ENCODE data around the gene FAM24A.

Gene FAM24A

DNA sequence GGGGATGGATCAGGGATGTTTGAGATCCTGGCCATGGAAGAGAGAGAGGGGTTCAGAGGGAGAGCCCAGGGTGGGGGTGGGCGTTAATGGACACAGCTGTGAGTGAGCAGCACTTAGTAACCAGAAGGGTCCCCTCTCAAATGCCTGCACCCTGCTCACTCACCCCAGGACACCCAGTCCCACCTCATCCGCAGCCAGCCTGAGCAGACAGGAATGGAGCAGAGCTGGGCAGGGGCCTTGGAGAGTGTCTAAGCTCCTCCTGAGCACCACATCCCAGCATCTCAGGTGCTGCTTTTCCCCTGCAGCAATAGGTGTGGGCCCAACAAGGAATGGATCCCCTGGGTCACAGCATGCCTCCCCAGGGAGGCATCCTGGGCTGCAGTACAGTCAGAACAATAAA is 5.3 kb downstream of the FAM24A start:
- Histone ChIP-seq H3K4me3 (ENCODE audit: low read depth in 1 of 5, low read length in 5 of 5) (no peak overlapping the region), H3K27ac (ENCODE audit: low read depth, low read length) (no peak overlapping the region), H3K27me3 (ENCODE audit: control insufficient read depth in 5 of 5, insufficient read depth in 4 of 5, low read length in 5 of 5) (no peaks in the 10 kb centered on the region), H3K36me3 (ENCODE audit: control insufficient read depth in 5 of 5, insufficient read depth in 5 of 5, low read length in 5 of 5) (no peaks in the 10 kb centered on the region), H3K9me3 (ENCODE audit: control insufficient read depth in 5 of 5, low read length in 5 of 5) (peaks cover 0 to 2% (median 0%) of the 10 kb centered on the region in 5 donors), H3K4me1 (ENCODE audit: control insufficient read depth in 5 of 5, insufficient read depth in 5 of 5, low read length in 5 of 5) (no peaks in the 10 kb centered on the region), H3K9ac (ENCODE audit: low read length in 5 of 5) (no peak overlapping the region)

- Histone ChIP-seq H3K9me3 (ENCODE audit: control insufficient read depth in 5 of 5, low read length in 5 of 5) (no peaks in the 10 kb centered on the region), H3K27ac (ENCODE audit: low read depth, low read length) (no peak overlapping the region), H3K27me3 (ENCODE audit: control insufficient read depth in 5 of 5, insufficient read depth in 4 of 5, low read length in 5 of 5) (no peaks in the 10 kb centered on the region), H3K4me3 (ENCODE audit: low read depth in 1 of 5, low read length in 5 of 5) (no peak overlapping the region), H3K4me1 (ENCODE audit: control insufficient read depth in 5 of 5, insufficient read depth in 5 of 5, low read length in 5 of 5) (no peaks in the 10 kb centered on the region), H3K36me3 (ENCODE audit: control insufficient read depth in 5 of 5, insufficient read depth in 5 of 5, low read length in 5 of 5) (peaks cover 0 to 22% (median 5%) of the 10 kb centered on the region in 5 donors), H3K9ac (ENCODE audit: low read length in 5 of 5) (no peak overlapping the region)
Measured at GRCh38 chr10:122930140-122930539, 19.7 kb downstream of the FAM24A start.

DNA sequence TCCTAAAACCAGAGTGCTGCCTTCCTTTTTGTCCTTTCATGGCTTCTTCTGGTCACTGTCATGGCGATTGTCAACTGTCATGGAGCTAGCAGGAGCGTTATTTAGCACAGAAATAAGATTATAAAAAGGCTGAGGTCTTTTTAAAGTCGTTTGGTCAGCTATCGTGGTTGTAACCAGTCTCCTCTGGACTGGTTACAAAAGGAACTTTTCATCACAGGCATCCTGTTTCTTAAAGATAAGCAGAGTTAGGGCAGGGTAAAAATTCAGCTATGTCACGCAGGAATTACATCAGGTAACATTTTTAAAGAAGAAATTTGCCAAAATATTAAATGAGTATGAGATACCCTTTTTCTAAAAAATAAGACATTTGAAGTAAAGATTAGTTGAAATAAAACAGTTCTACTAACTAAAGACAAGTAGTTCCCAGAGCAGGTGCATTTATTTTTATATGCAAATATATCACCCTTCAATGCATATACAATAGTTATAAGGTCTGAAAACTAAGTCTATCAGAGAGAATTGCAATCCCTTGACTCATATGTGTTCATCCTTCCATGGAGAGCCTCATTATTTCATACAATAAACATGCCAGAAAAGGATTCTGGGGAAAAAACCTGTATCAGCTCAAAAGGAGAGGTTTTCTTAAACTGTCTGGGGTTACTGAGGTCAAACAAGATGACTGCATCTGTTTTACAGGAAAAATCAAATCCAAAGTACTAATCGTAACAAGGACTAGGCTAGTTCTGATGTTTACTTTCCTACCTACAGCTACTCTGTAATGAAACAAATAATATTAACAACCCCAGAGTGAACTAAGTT is 20.9 kb downstream of the FAM24A start:
- no peaks in the 10 kb centered on the region for H3K4me1 ChIP-seq (ENCODE audit: control insufficient read depth in 5 of 5, insufficient read depth in 5 of 5, low read length in 5 of 5)
- no peaks in the 10 kb centered on the region for H3K27me3 ChIP-seq (ENCODE audit: control insufficient read depth in 5 of 5, insufficient read depth in 4 of 5, low read length in 5 of 5)
- no peaks in the 10 kb centered on the region for H3K9me3 ChIP-seq (ENCODE audit: control insufficient read depth in 5 of 5, low read length in 5 of 5)
- no peak overlapping the region for H3K27ac ChIP-seq (ENCODE audit: low read depth, low read length)
- peaks cover 0 to 28% (median 7%) of the 10 kb centered on the region in 5 donors for H3K36me3 ChIP-seq (ENCODE audit: control insufficient read depth in 5 of 5, insufficient read depth in 5 of 5, low read length in 5 of 5)
- no peak overlapping the region for H3K9ac ChIP-seq (ENCODE audit: low read length in 5 of 5)
- no peak overlapping the region for H3K4me3 ChIP-seq (ENCODE audit: low read depth in 1 of 5, low read length in 5 of 5)

DNA sequence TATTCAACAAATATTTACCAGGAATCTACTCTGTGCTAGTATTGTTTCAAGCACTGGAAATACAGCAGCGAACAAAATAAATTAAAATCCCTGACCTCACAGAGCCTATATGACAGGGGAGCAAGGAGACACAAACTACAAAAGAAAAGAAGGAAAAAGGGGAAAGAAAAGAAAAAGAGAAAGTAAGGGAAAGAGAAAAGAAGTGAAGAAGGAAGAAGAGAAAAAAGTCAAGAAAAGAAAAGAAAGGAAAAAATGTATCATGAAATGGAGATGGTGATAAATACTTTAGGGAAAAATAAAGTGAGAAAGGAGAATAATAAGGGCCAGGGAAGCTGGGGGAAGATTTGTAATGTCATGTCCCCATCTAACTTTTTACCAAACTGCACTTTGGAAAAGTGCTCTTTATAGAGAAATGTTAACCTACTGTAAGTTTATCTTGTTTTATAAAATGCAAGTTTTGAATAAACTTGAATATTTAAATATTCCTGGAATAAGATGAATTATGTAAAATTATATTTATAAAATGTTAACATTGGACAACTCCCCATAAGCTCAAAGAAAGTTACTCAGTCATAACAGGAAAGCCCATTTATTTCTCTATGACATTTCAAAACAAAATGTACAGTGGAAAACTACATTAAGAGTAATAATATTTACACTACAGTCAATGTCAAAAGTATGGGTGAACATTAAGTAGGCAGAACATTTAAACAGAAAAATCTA is 28.9 kb downstream of the FAM24A start:
- H3K36me3 ChIP-seq (ENCODE audit: control insufficient read depth in 5 of 5, insufficient read depth in 5 of 5, low read length in 5 of 5), result peaks cover 16 to 45% (median 22%) of the 10 kb centered on the region in 5 donors
- H3K4me1 ChIP-seq (ENCODE audit: control insufficient read depth in 5 of 5, insufficient read depth in 5 of 5, low read length in 5 of 5), result no peaks in the 10 kb centered on the region
- H3K9me3 ChIP-seq (ENCODE audit: control insufficient read depth in 5 of 5, low read length in 5 of 5), result no peaks in the 10 kb centered on the region
- H3K27ac ChIP-seq (ENCODE audit: low read depth, low read length), result no peak overlapping the region
- H3K9ac ChIP-seq (ENCODE audit: low read length in 5 of 5), result no peak overlapping the region
- no peak overlapping the region for H3K4me3 ChIP-seq (ENCODE audit: low read depth in 1 of 5, low read length in 5 of 5)
- H3K27me3 ChIP-seq (ENCODE audit: control insufficient read depth in 5 of 5, insufficient read depth in 4 of 5, low read length in 5 of 5), result no peaks in the 10 kb centered on the region

- no peaks in the 10 kb centered on the region for H3K4me1 ChIP-seq (ENCODE audit: control insufficient read depth in 5 of 5, insufficient read depth in 5 of 5, low read length in 5 of 5)
- H3K9me3 ChIP-seq (ENCODE audit: control insufficient read depth in 5 of 5, low read length in 5 of 5), result no peaks in the 10 kb centered on the region
- no peak overlapping the region for H3K4me3 ChIP-seq (ENCODE audit: low read depth in 1 of 5, low read length in 5 of 5)
- H3K36me3 ChIP-seq (ENCODE audit: control insufficient read depth in 5 of 5, insufficient read depth in 5 of 5, low read length in 5 of 5), result peaks cover 17 to 40% (median 22%) of the 10 kb centered on the region in 5 donors
- H3K27ac ChIP-seq (ENCODE audit: low read depth, low read length), result no peak overlapping the region
- no peak overlapping the region for H3K9ac ChIP-seq (ENCODE audit: low read length in 5 of 5)
- H3K27me3 ChIP-seq (ENCODE audit: control insufficient read depth in 5 of 5, insufficient read depth in 4 of 5, low read length in 5 of 5), result no peaks in the 10 kb centered on the region
Measured at GRCh38 chr10:122939856-122940543, 29.6 kb downstream of the FAM24A start.

GRCh38 chr10:122949296-122949695 is 38.9 kb downstream of the FAM24A start:
- no peak overlapping the region for H3K4me3 ChIP-seq (ENCODE audit: low read depth in 1 of 5, low read length in 5 of 5)
- H3K9ac ChIP-seq (ENCODE audit: low read length in 5 of 5), result no peak overlapping the region
- peaks cover 0 to under 1% (median 0%) of the 10 kb centered on the region in 5 donors for H3K9me3 ChIP-seq (ENCODE audit: control insufficient read depth in 5 of 5, low read length in 5 of 5)
- H3K4me1 ChIP-seq (ENCODE audit: control insufficient read depth in 5 of 5, insufficient read depth in 5 of 5, low read length in 5 of 5), result peaks cover under 1 to 16% (median 9%) of the 10 kb centered on the region in 5 donors
- no peaks in the 10 kb centered on the region for H3K27me3 ChIP-seq (ENCODE audit: control insufficient read depth in 5 of 5, insufficient read depth in 4 of 5, low read length in 5 of 5)
- H3K27ac ChIP-seq (ENCODE audit: low read depth, low read length), result no peak overlapping the region
- peaks cover 22 to 37% (median 30%) of the 10 kb centered on the region in 5 donors for H3K36me3 ChIP-seq (ENCODE audit: control insufficient read depth in 5 of 5, insufficient read depth in 5 of 5, low read length in 5 of 5)

GRCh38 chr10:122953902-122954730 is 43.7 kb downstream of the FAM24A start, which contains the start of gene C10orf88:
Gene C10orf88 (minus strand): TSS chr10:122954227. CDS start chr10:122954178, 49 bp downstream.
- H3K27ac ChIP-seq (ENCODE audit: low read depth, low read length), result no peak within 1 kb of the TSS
- peak within 1 kb of the TSS in 4 of 5 donors; percentile 75 to 89 (median 84) for H3K9ac ChIP-seq (ENCODE audit: low read length in 5 of 5)

GRCh38 chr10:122954731-122955050 is 44.3 kb downstream of the FAM24A start:
- peak overlapping the region; percentile 63 to 86 (median 81) for H3K4me3 ChIP-seq (ENCODE audit: low read depth in 1 of 5, low read length in 5 of 5)
- no peaks in the 10 kb centered on the region for H3K27me3 ChIP-seq (ENCODE audit: control insufficient read depth in 5 of 5, insufficient read depth in 4 of 5, low read length in 5 of 5)
- H3K27ac ChIP-seq (ENCODE audit: low read depth, low read length), result no peak overlapping the region
- H3K9me3 ChIP-seq (ENCODE audit: control insufficient read depth in 5 of 5, low read length in 5 of 5), result peaks cover 0 to 4% (median 0%) of the 10 kb centered on the region in 5 donors
- H3K36me3 ChIP-seq (ENCODE audit: control insufficient read depth in 5 of 5, insufficient read depth in 5 of 5, low read length in 5 of 5), result peaks cover 0 to 3% (median 0%) of the 10 kb centered on the region in 5 donors
- peaks cover 4 to 19% (median 13%) of the 10 kb centered on the region in 5 donors for H3K4me1 ChIP-seq (ENCODE audit: control insufficient read depth in 5 of 5, insufficient read depth in 5 of 5, low read length in 5 of 5)
- no peak overlapping the region for H3K9ac ChIP-seq (ENCODE audit: low read length in 5 of 5)

More at GRCh38 chr10:122953902-122954730, 43.7 kb downstream of the FAM24A start, which contains the start of gene C10orf88:
- H3K9me3 ChIP-seq (ENCODE audit: control insufficient read depth in 5 of 5, low read length in 5 of 5), result peaks cover 0 to 4% (median 0%) of the 10 kb centered on the region in 5 donors
- H3K4me1 ChIP-seq (ENCODE audit: control insufficient read depth in 5 of 5, insufficient read depth in 5 of 5, low read length in 5 of 5), result peaks cover 4 to 19% (median 13%) of the 10 kb centered on the region in 5 donors
- H3K27me3 ChIP-seq (ENCODE audit: control insufficient read depth in 5 of 5, insufficient read depth in 4 of 5, low read length in 5 of 5), result no peaks in the 10 kb centered on the region
- H3K36me3 ChIP-seq (ENCODE audit: control insufficient read depth in 5 of 5, insufficient read depth in 5 of 5, low read length in 5 of 5), result peaks cover 3 to 6% (median 3%) of the 10 kb centered on the region in 5 donors
- H3K4me3 ChIP-seq (ENCODE audit: low read depth in 1 of 5, low read length in 5 of 5), result peak within 1 kb of the TSS; percentile 77 to 86 (median 82)

DNA sequence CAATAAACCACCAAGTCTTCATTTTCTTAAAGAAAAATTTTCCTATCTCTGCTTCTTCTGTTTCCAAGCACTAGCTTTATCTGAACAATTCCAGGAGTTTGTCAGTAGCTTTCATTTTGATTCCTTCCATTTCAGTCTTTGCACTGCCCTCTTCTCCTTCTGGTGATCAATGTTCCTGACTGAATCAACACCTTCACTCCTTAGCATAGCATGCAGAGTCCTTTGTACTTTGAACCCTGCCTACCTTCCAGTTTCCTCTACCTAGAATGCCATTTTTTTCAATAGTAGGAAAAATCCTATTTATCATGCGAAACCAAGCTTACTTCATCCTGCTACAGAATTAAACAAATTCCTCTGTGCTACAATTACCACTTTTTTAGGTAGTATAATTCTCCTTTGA is 45.5 kb downstream of the FAM24A start:
- Histone ChIP-seq H3K27ac (ENCODE audit: low read depth, low read length) (no peak overlapping the region), H3K9me3 (ENCODE audit: control insufficient read depth in 5 of 5, low read length in 5 of 5) (peaks cover 0 to 4% (median 0%) of the 10 kb centered on the region in 5 donors), H3K9ac (ENCODE audit: low read length in 5 of 5) (no peak overlapping the region), H3K4me1 (ENCODE audit: control insufficient read depth in 5 of 5, insufficient read depth in 5 of 5, low read length in 5 of 5) (peaks cover 4 to 19% (median 13%) of the 10 kb centered on the region in 5 donors), H3K36me3 (ENCODE audit: control insufficient read depth in 5 of 5, insufficient read depth in 5 of 5, low read length in 5 of 5) (no peaks in the 10 kb centered on the region), H3K4me3 (ENCODE audit: low read depth in 1 of 5, low read length in 5 of 5) (no peak overlapping the region), H3K27me3 (ENCODE audit: control insufficient read depth in 5 of 5, insufficient read depth in 4 of 5, low read length in 5 of 5) (no peaks in the 10 kb centered on the region)
